Hepatocyte (in vitro differentiated cells): ENCODE measurements around the gene NSL1. TPM values are rescaled to one million over a fixed set of nuclear protein-coding genes. Genes with fewer than 3 reads are reported as not detected.

Experiments
- DNase-seq: peaks from one replicate; pipeline ENCODE4 v3.0.0-alpha.2; 2016; ENCODE audit warnings: low spot score
- H2AFZ ChIP-seq: fragments of 200-600 bp; sonication (generic); 2 replicates; pipeline ENCODE4 v1.6.0; 2016; ENCODE audit warnings: antibody characterized with exemption, mild to moderate bottlenecking
- H3K27ac ChIP-seq: fragments of 200-600 bp; sonication (generic); 2 replicates; pipeline ENCODE4 v1.5.1; 2016; ENCODE audit warnings: mild to moderate bottlenecking
- H3K27me3 ChIP-seq: fragments of 200-600 bp; sonication (generic); 2 replicates; pipeline ENCODE4 v1.6.1; 2016
- H3K36me3 ChIP-seq: fragments of 200-600 bp; sonication (generic); replicated peaks from 2 replicates; pipeline ENCODE4 v1.5.1; 2016; ENCODE audit warnings: low read depth; ENCODE audit not compliant: insufficient read depth
- H3K4me1 ChIP-seq: fragments of 200-600 bp; sonication (generic); 2 replicates; pipeline ENCODE4 v1.5.1; 2016; ENCODE audit warnings: mild to moderate bottlenecking, moderate library complexity; ENCODE audit not compliant: insufficient read depth
- H3K4me2 ChIP-seq: fragments of 200-600 bp; sonication (generic); 2 replicates; pipeline ENCODE4 v1.6.0; 2016
- H3K4me3 ChIP-seq: fragments of 200-600 bp; sonication (generic); 2 replicates; pipeline ENCODE4 v1.5.1; 2016; ENCODE audit warnings: mild to moderate bottlenecking
- H3K79me2 ChIP-seq: fragments of 200-600 bp; sonication (generic); 2 replicates; pipeline ENCODE4 v1.6.0; 2017; ENCODE audit warnings: mild to moderate bottlenecking
- H3K9me2 ChIP-seq: fragments of 200-600 bp; sonication (generic); replicated peaks from 2 replicates; pipeline ENCODE4 v1.6.0; 2017; ENCODE audit warnings: mild to moderate bottlenecking; ENCODE audit not compliant: insufficient read depth
- H3K9me3 ChIP-seq: fragments of 200-600 bp; sonication (generic); 2 replicates; pipeline ENCODE4 v1.5.1; 2016; ENCODE audit warnings: low read depth, mild to moderate bottlenecking
- H4K20me1 ChIP-seq: fragments of 200-600 bp; sonication (generic); 2 replicates; pipeline ENCODE4 v1.6.0; 2016; ENCODE audit warnings: mild to moderate bottlenecking; ENCODE audit not compliant: insufficient read depth, poor library complexity, severe bottlenecking
- CTCF ChIP-seq: fragments of 200-600 bp; sonication (generic); IDR thresholded peaks from 2 replicates; pipeline ENCODE4 v1.5.1; 2016; ENCODE audit warnings: antibody characterized with exemption, mild to moderate bottlenecking; ENCODE audit not compliant: poor library complexity
- EZH2 ChIP-seq: fragments of 200-600 bp; sonication (generic); IDR thresholded peaks from 2 replicates; pipeline ENCODE4 v1.6.1; 2016; ENCODE audit warnings: antibody characterized with exemption, mild to moderate bottlenecking, borderline replicate concordance
- EZH2phosphoT487 ChIP-seq: fragments of 200-600 bp; sonication (generic); IDR thresholded peaks from one replicate; pipeline ENCODE4 v1.6.1; 2018; ENCODE audit warnings: antibody characterized with exemption, mild to moderate bottlenecking, low read depth, moderate library complexity; ENCODE audit not compliant: unreplicated experiment, severe bottlenecking
- WGBS: methylation state at CpG from one replicate; pipeline ENCODE4 v1.1.6; 2016; ENCODE audit warnings: low lambda C conversion rate; ENCODE audit errors: missing lambda C conversion rate; 5-methylcytosine and 5-hydroxymethylcytosine counted together
- polyA plus RNA-seq: library from polyadenylated mRNA; unstranded; fragments of >200 nt; fragmentation: Nextera tagmentation; extraction: Ambion mirVana; gene quantifications from 2 replicates; pipeline ENCODE4 v1.2.1, GENCODE V29; 2016
- total RNA-seq: library from RNA; depleted of rRNA; stranded (reverse); fragments of >200 nt; gene quantifications from 2 replicates; pipeline ENCODE4 v1.2.3, GENCODE V29; 2014

NSL1 gene
- total and polyA plus RNA-seq, 2 experiments from 2014 or later, result 27.2 to 39.5 TPM

GRCh38 chr1:212677573-212677972 is 114.0 kb downstream of the NSL1 start:
- WGBS, result 87% methylated on average over 4 of the region's 4 CpGs
- Histone ChIP-seq H3K9me3 (no peaks in the 10 kb centered on the region), H3K27ac (no peak overlapping the region), H3K36me3 (no peaks in the 10 kb centered on the region), H3K27me3 (no peaks in the 10 kb centered on the region), H3K4me1 (no peaks in the 10 kb centered on the region), H3K4me2 (no peak overlapping the region), H3K9me2 (no peaks in the 10 kb centered on the region), H2AFZ (no peak overlapping the region), H3K4me3 (no peak overlapping the region), H4K20me1 (no peaks in the 10 kb centered on the region), H3K79me2 (no peaks in the 10 kb centered on the region)
- DNase-seq, result no peak
- TF ChIP-seq EZH2 (no peak), EZH2phosphoT487 (no peak), CTCF (no peak)

GRCh38 chr1:212677136-212677535 is 114.4 kb downstream of the NSL1 start:
- Histone ChIP-seq H3K27me3 (no peaks in the 10 kb centered on the region), H3K9me3 (no peaks in the 10 kb centered on the region), H3K9me2 (no peaks in the 10 kb centered on the region), H3K36me3 (no peaks in the 10 kb centered on the region), H3K27ac (no peak overlapping the region), H3K4me2 (no peak overlapping the region), H4K20me1 (no peaks in the 10 kb centered on the region), H2AFZ (no peak overlapping the region), H3K4me3 (no peak overlapping the region), H3K4me1 (no peaks in the 10 kb centered on the region), H3K79me2 (no peaks in the 10 kb centered on the region)
- WGBS, result 84% methylated on average over 4 of the region's 4 CpGs
- DNase-seq, result no peak
- TF ChIP-seq EZH2phosphoT487 (no peak), EZH2 (no peak), CTCF (no peak)

Other genes starting within 250 kb of the NSL1 start
- 128 TPM in 2 replicates for gene ATF3, start 183.0 kb downstream of the NSL1 start, total RNA-seq
- 129 and 178 TPM in 2 replicates for gene ATF3, start 183.0 kb downstream of the NSL1 start, polyA plus RNA-seq
- gene BATF3, start 91.9 kb downstream of the NSL1 start, total RNA-seq, result 1.6 TPM in 1 of 2 replicates, not detected in the other
- 3.2 and 3.5 TPM in 2 replicates for gene BATF3, start 91.9 kb downstream of the NSL1 start, polyA plus RNA-seq
- gene TATDN3, start 117 bp upstream of the NSL1 start, total RNA-seq, result 8.9 and 14.3 TPM in 2 replicates
- gene TATDN3, start 117 bp upstream of the NSL1 start, polyA plus RNA-seq, result 6.0 and 8.8 TPM in 2 replicates
- gene SPATA45, start 55.9 kb upstream of the NSL1 start, total RNA-seq, result 0.96 TPM in 1 of 2 replicates, not detected in the other
- 0.44 and 0.57 TPM in 2 replicates for gene SPATA45, start 55.9 kb upstream of the NSL1 start, polyA plus RNA-seq
- 32.0 and 32.5 TPM in 2 replicates for gene FLVCR1, start 66.5 kb upstream of the NSL1 start, total RNA-seq
- 9.9 and 14.4 TPM in 2 replicates for gene FLVCR1, start 66.5 kb upstream of the NSL1 start, polyA plus RNA-seq
- 3.6 and 4.5 TPM in 2 replicates for gene VASH2, start 158.8 kb upstream of the NSL1 start, total RNA-seq
- 0.96 and 3.0 TPM in 2 replicates for gene VASH2, start 158.8 kb upstream of the NSL1 start, polyA plus RNA-seq
- 34.8 and 36.8 TPM in 2 replicates for gene ANGEL2, start 224.1 kb upstream of the NSL1 start, total RNA-seq
- 11.8 and 12.4 TPM in 2 replicates for gene ANGEL2, start 224.1 kb upstream of the NSL1 start, polyA plus RNA-seq